K562 (cell line): ENCODE results near the gene CNTD1. TPM values are rescaled to one million over a fixed set of nuclear protein-coding genes. Genes with fewer than 3 reads are reported as not detected.
A peak's percentile ranks its signal among the peaks of the same experiment; 100 is the strongest.

Experiments used
- ATAC-seq: fragments of 200-7000 bp; cut with Tn5 transposase; 3 replicates; pipeline ENCODE4 v1.9.1; 2020; ENCODE audit warnings: moderate library complexity
- BruUV-seq: library from RNA; stranded (reverse); fragments of 400-500 nt; replicated peaks from 2 replicates; lab custom pipeline; 2021; lab: Mats Ljungman, UMichigan
- CTCF ChIA-PET: fragments of 300-600 bp; formaldehyde crosslinking; extraction: SDS; loops from one replicate; lab custom pipeline; 2021; ENCODE audit warnings: low intra/inter-chr PET ratio; lab: Yijun Ruan, JAX
- POLR2A ChIA-PET: fragments of 300-600, 350-650 bp; sonication (Branson Sonifier 250); formaldehyde crosslinking; extraction: SDS; loops from one replicate; lab custom pipeline; 2021; ENCODE audit warnings: antibody characterized with exemption, inconsistent platforms; lab: Yijun Ruan, JAX
- DNase-seq, 4 experiments: peaks; one replicate each; pipeline versions ENCODE4 v3.0.0 to v3.0.0-alpha.2; 2011 to 2018; ENCODE audit warnings: low spot score in 3 of 4, mixed read lengths in 3 of 4; ENCODE audit errors: extremely low read depth in 1 of 4
- FAIRE-seq: peaks from 2 replicates; lab custom pipeline; 2011; peaks lifted over from hg19 to GRCh38; lab: Jason Lieb, UNC
- H2AFZ ChIP-seq: 2 replicates; pipeline ENCODE4 v1.6.0; 2011; ENCODE audit warnings: low read depth, low read length, control low read depth, inconsistent platforms
- H3K27ac ChIP-seq: fragments of 200-600 bp; 3 replicates; pipeline ENCODE4 v1.8.0; 2011; ENCODE audit warnings: low read depth, mild to moderate bottlenecking, control low read depth, inconsistent platforms, low read length, moderate library complexity, mixed read lengths; ENCODE audit errors: extremely low read depth
- H3K27me3 ChIP-seq, 2 experiments: fragments of 300-600 bp in 1 of 2; 2 replicates in 1 of 2; 3 replicates in 1 of 2; pipeline versions ENCODE4 v1.6.0 to v1.8.0; 2011; ENCODE audit warnings: inconsistent platforms in 2 of 2, low read length in 2 of 2, mild to moderate bottlenecking in 1 of 2, mixed read lengths in 1 of 2, moderate library complexity in 1 of 2; ENCODE audit not compliant: control insufficient read depth in 2 of 2, insufficient read depth in 2 of 2
- H3K36me3 ChIP-seq: fragments of 300-600 bp; 3 replicates; pipeline ENCODE4 v1.8.0; 2011; ENCODE audit warnings: mild to moderate bottlenecking, low read length, inconsistent platforms; ENCODE audit not compliant: control insufficient read depth, insufficient read depth
- H3K4me1 ChIP-seq, 2 experiments: fragments of 200-600 bp in 1 of 2; replicated peaks in 1 of 2; 2 replicates in 1 of 2; 3 replicates in 1 of 2; pipeline versions ENCODE4 v1.5.1 to v1.8.0; 2011; ENCODE audit warnings: inconsistent platforms in 2 of 2, low read length in 2 of 2, mild to moderate bottlenecking in 1 of 2, mixed read lengths in 1 of 2, moderate library complexity in 1 of 2; ENCODE audit not compliant: control insufficient read depth in 2 of 2, insufficient read depth in 2 of 2
- H3K4me2 ChIP-seq: 2 replicates; pipeline ENCODE4 v1.6.1; 2011; ENCODE audit warnings: low read length, control low read depth, inconsistent platforms, mixed read lengths; ENCODE audit not compliant: insufficient read depth
- H3K4me3 ChIP-seq: fragments of 200-600 bp; sonication (generic), shearing (Covaris generic); 2 replicates; pipeline ENCODE4 v1.5.1; 2016; ENCODE audit warnings: control low read depth, inconsistent platforms
- H3K79me2 ChIP-seq: fragments of 200-600 bp; 3 replicates; pipeline ENCODE4 v1.8.0; 2011; ENCODE audit warnings: low read length, inconsistent platforms; ENCODE audit not compliant: control insufficient read depth, insufficient read depth
- H3K9ac ChIP-seq, 2 experiments: 2 replicates each; pipeline versions ENCODE4 v1.6.0 to v1.6.1; 2011; ENCODE audit warnings: low read depth in 2 of 2, low read length in 2 of 2, control low read depth in 1 of 2, inconsistent platforms in 1 of 2, mild to moderate bottlenecking in 1 of 2, mixed read lengths in 1 of 2; ENCODE audit not compliant: insufficient read depth in 1 of 2
- H3K9me1 ChIP-seq: one replicate; pipeline ENCODE4 v1.6.0; 2011; ENCODE audit warnings: inconsistent platforms, mild to moderate bottlenecking, low read length, moderate library complexity; ENCODE audit not compliant: control insufficient read depth, insufficient read depth
- H3K9me3 ChIP-seq: replicated peaks from 2 replicates; pipeline ENCODE4 v1.5.1; 2011; ENCODE audit warnings: low read depth, low read length, inconsistent platforms; ENCODE audit not compliant: control insufficient read depth, insufficient read depth
- H4K20me1 ChIP-seq: replicated peaks from 2 replicates; pipeline ENCODE4 v1.6.1; 2011; ENCODE audit warnings: low read length, inconsistent platforms, mixed read lengths; ENCODE audit not compliant: control insufficient read depth, insufficient read depth
- ETS1 ChIP-seq: conservative IDR thresholded peaks from 2 replicates; pipeline ENCODE4 v1.6.1; 2011; ENCODE audit warnings: low read depth, mild to moderate bottlenecking, low read length; ENCODE audit not compliant: control insufficient read depth
- HNRNPLL ChIP-seq: fragments of 200-400 bp; formaldehyde crosslinking; IDR thresholded peaks from 2 replicates; pipeline ENCODE4 v1.6.1; 2017; ENCODE audit warnings: low read length, low read depth, mild to moderate bottlenecking; ENCODE audit not compliant: poor library complexity, severe bottlenecking
- POLR2A ChIP-seq: fragments of 450-650 bp; conservative IDR thresholded peaks from 2 replicates; pipeline ENCODE4 v1.6.1; 2016
- WGBS: fragments of 100-300 bp; shearing (Covaris generic); methylation state at CpG from one replicate; pipeline ENCODE4 v1.1.6; 2016; ENCODE audit warnings: low coverage, mixed read lengths; ENCODE audit not compliant: insufficient coverage; ENCODE audit errors: missing lambda C conversion rate; 5-methylcytosine and 5-hydroxymethylcytosine counted together
- in situ Hi-C: fragments of 300-500 bp; cut with MboI; formaldehyde crosslinking; loops from 4 replicates; pipeline ENCODE4 v1.15.0; 2018; ENCODE audit warnings: inconsistent platforms, mixed read lengths
- intact Hi-C: fragments of 100-400 bp; cut with micrococcal nuclease; formaldehyde crosslinking; loops from 2 replicates; pipeline ENCODE4 v1.14.2; 2022
- polyA plus RNA-seq, 8 experiments: library from polyadenylated mRNA; depleted of rRNA in 4 of 8; stranded (reverse) in 5 of 8; unstranded in 3 of 8; fragments of >200 nt; fragmentation: Nextera tagmentation in 2 of 8; fragmentation: Illumina TruSeq in 1 of 8; extraction: Ambion mirVana in 2 of 8; extraction: Trizol in 1 of 8; gene quantifications; 2 replicates each; pipeline versions ENCODE4 v1.2.1 to v1.2.3, GENCODE V29; 2011 to 2014; ENCODE audit warnings: inconsistent platforms in 1 of 8, missing spikeins in 1 of 8
- total RNA-seq, 7 experiments: library from RNA; depleted of rRNA in 6 of 7; stranded (reverse); fragments of >200 nt in 6 of 7; fragmentation: Illumina TruSeq in 2 of 7; extraction: Trizol in 2 of 7; gene quantifications; 2 replicates each; pipeline versions ENCODE4 v1.2.1 to v1.2.3, GENCODE V29; 2011 to 2021; ENCODE audit warnings: low replicate concordance in 1 of 7

CNTD1 gene
- total and polyA plus RNA-seq, 9 of the 15 experiments (the other 6 are each of a cell fraction or from before 2014, with no cell fraction given) = 0.12 to 0.86 (median 0.41) TPM; not detected in 1

GRCh38 chr17:42792545-42792944, 6.1 kb upstream of the CNTD1 start (continued):
- no peak for TF ChIP-seq ETS1

GRCh38 chr17:42795061-42795460, 3.6 kb upstream of the CNTD1 start:
- DNase-seq (no peak), FAIRE-seq (no peak), ATAC-seq (no peak)
- Histone ChIP-seq H3K9me1 (no peaks in the 10 kb centered on the region), H3K9ac (peak overlapping the region in 1 of 2 experiments; percentile 53; a peak in 1 of 4 replicates), H4K20me1 (no peaks in the 10 kb centered on the region), H3K36me3 (peaks cover 41% of the 10 kb centered on the region), H3K27me3 (no peaks in the 10 kb centered on the region), H3K79me2 (peaks cover 17% of the 10 kb centered on the region), H3K4me3 (no peak overlapping the region), H3K4me1 (peaks cover 14 to 36% of the 10 kb centered on the region in 2 experiments), H2AFZ (no peak overlapping the region), H3K4me2 (no peak overlapping the region), H3K9me3 (no peaks in the 10 kb centered on the region), H3K27ac (no peak overlapping the region)
- intact Hi-C loops = no loop called here
- WGBS = 52% methylated on average over 4 of the region's 4 CpGs
- in situ Hi-C loops = no loop called here
- ChIA-PET POLR2A (interaction anchor here (0.9 to 6.4 kb wide), 4 partner anchors 8 to 225 kb away, joined by 3 to 47 read pairs (median 8); partner anchors contain the start of gene WNK4), CTCF (no interaction called here)
- BruUV-seq = no TSS peak
- TF ChIP-seq POLR2A (peak; percentile 5; the same call in 1 of the 2 replicates), HNRNPLL (no peak)
